SKM-1 treated with dmso at 0.1 percent for 144 hours (cell line): ENCODE results near the gene FAM118B.

Experiments used
- DNase-seq: peaks from one replicate; lab custom pipeline; 2025; ENCODE audit not compliant: unreplicated experiment; lab: John Stamatoyannopoulos, UW

The FAM118B gene

DNA sequence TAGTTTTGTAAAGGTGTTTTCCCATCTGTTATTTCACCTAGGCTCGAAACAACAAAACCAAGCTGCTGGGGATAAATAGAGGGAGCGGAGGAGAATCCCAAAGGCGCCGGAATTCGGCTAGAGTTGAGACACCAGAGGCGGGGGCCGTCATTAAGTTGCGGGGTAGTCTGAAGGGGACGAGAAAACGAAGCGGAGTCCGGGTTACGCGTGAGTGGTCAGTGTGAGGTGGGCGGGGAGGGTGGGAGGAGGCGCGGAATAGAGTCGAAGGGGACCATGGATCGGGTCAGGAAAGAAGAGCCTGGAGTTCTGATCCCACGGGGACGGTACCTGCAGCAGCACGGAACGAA is 56.8 kb downstream of the FAM118B start:
- DNase-seq = no peak

DNA sequence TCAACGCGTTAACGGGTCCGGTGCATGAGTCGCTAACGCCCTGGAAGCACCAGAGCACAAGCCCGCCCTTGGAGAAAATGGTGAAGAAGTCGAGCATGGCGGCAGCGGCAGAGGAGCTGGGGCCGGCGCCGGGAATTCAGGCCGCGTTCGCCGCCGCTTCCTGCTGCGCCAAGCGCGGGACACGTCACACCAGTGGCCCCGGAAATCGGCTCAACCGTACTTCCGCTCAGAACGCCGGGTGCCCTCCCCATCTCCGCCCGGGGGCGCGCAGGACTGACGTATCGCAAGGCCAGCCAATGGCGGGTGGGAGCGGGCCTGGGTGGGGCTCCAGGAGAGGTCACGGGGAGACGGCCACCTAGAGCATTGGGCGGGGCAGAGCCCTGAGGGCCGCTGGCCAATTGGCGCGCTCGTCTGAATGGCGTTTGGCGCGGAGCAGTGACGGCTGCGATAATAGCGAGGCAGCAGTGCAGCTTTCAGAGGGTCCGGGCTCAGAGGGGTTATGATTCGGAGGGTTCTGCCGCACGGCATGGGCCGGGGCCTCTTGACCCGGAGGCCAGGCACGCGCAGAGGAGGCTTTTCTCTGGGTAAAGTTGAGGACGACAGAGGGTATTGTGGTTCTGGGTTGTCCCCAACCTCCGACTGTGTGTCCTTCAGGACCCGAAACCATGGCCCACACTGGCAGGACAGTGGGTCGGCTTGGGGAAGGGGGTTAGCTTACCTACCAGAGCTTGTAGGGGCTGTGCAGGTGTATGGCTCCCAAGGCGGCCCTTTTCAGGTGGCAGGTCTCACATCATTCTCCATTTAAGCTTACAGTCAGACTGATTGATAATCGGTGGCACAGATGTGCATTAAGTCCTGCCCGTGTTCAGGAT is 57.4 kb downstream of the FAM118B start, which contains the start of the genes FOXRED1 and SRPRA:
Gene FOXRED1 (plus strand): TSS at position 447 of the 872 bp plus-strand sequence. CDS start 53 bp downstream, at position 500.
Gene SRPRA (minus strand): TSS at position 188 of the 872 bp plus-strand sequence. CDS start 91 bp downstream, at position 97.
- peak; percentile 96 for DNase-seq

DNA sequence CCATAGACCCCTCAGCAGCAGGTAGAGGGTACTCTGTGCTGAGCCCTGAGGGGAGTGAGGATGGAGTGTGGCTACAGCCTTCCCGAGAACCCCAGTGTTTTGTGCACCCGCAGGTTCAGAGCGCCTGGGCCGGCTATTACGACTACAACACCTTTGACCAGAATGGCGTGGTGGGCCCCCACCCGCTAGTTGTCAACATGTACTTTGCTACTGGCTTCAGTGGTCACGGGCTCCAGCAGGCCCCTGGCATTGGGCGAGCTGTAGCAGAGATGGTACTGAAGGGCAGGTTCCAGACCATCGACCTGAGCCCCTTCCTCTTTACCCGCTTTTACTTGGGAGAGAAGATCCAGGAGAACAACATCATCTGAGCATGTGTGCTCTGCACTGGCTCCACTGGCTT is 65.7 kb downstream of the FAM118B start:
- DNase-seq = no peak

DNA sequence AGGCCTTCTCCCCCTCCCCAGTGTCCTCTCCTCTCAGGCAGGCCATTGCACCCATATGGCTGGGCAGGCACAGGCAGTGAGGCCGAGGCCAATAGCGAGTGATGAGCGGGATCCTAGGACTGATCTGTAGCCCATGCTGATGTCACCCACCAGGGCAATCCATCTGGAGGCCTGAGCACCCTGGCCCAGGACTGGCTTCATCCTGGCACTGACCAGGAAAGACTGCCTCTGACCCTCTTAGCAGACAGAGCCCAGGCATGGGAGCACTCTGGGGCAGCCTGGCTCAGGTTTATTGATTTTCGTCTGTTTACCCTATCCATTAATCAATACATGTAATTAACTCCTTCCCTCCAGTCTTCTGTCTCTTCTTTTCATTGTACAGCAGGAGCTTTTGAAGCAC is 66.2 kb downstream of the FAM118B start:
- DNase-seq = no peak

DNA sequence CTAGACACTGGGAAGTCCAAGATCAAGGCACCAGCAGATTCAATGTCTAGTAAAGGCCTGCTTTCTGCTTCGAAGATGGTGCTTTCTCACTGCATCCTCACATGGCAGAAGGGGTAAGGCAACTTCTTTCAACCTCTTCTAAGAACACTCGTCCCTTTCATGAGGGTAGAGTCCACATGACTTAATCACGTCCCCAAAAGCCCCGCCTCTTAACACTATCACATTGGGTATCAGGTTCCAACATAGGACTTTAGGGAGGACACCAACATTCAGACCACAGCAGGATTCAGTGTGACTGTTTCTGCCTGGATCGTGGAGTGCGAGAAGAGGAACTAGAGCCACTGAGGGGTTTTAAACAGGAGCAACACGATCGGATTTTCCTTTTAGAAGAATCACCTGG is 67.6 kb downstream of the FAM118B start:
- no peak for DNase-seq

DNA sequence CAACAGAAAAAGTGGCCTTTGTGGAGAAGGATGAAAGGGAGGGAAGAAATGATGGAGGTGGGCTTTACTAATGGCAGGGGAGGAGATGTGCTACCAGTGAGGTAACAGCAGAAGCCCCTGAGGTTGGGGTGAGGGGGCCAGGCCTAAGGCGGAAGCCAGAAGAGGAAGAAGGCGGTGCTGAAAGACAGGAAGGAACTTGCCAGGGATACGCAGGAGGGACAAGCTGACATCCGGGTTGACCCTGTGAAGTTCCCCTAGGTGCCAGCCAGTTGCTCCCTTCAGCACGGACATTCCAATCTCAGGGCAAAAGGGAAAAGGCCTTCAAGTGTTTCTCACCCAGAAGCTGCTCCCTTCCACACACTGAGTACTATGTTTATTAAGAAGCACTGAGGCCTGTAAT is 69.0 kb downstream of the FAM118B start:
- DNase-seq = peak; percentile 31

DNA sequence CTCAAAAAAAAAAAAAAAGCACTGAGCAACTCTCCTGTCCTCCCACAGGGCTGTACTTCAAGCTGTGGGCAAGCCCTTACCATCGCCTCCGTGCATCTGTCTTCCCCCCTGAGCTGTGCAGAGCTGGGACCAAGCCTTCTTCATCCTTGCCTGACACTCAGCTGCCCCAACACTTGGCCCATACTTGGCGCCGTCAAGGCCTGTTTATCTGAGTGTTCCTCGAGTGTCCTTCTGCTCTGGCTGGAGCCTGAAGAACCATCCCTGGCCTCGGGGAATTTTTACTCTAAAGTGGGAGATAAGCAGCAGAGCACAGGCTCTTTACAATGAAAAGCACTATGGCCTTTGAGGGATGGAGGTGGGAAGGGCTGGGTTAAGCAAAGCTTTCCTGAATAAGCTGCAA is 69.7 kb downstream of the FAM118B start:
- DNase-seq = no peak

DNA sequence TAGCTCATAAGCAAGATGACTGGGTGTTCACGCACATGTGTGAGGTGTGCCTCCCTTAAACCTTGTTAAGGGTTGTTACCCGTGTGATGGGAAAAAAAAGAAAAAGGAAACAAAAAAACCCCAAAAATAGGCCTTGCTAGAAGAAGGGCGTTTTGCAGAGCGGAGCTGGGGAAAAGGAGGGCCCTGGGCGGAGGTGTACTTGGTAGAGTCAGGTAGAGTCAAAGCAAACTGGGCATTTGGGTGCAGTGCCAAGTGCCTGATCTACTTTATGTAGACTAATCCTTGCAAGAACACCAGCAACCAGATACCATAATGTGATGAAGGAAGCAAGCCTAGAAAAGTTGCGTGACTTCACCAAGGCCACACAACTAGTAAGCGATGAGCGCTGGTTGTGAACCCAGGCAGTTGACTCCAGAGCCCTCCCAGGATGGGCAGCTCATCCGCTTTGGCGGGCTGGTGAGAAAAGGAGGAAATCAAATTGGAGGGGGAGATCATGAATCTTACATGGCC is 70.1 kb downstream of the FAM118B start:
- DNase-seq = peak; percentile 19

DNA sequence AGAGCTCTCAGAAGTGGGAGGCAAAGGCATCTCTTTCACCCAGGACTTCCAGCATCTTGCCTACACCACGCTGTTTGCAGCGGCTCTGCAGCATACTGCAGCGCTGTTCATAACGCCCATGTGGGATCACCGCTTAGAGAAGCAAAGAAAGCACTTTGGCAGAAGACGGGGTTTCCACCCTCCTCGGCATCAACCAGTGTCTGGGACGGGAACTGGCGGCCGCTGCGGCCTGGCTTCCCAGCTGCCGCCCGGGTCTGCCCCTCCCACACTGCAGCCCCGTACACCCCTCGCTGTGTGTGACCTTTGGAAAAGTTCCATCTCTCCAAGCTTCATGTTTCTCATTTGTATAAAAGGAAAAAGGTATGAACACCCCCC is 70.8 kb downstream of the FAM118B start:
- no peak for DNase-seq

DNA sequence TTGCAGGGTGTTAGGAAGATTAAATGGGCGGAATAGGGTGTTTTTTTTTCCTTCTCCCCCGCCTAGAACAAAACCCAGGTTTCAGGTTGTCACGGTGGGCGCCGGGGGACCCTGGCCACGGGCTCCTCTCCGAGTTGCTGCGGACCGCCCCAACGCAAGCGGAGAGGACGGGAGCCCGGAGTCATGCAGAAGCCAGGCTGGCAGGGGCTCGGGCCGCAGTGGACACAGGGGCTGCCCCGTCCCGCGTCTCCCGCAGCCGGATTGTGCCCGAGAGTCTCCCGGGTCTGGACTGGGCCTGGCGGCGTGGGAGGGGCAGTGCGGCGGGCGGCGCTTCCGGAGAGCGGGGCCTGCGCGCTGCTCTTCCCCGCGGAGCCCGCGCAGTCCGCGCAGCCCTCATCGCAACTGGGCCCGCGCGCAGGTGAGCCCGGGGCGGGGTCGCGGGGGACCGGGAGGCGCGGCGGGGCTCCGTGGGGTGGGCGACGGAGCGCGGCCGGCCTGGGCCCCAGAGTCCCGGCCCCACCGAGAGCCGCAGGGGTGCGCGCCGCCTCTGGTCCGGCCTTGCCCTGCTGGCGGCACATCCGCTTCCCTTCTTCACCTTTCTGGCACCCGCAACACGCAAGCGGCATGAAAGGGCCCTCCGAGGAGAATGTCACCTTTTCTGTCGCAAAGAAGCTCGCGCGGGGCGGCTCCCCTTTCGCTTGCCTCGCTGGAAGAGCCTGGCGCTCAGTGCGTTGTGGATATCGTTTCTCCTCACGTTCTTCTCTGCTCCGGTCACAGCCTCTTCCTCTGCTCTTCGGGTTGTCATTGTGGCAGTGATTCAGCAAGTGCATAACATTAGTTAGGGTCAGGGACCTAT is 71.4 kb downstream of the FAM118B start, which contains the start of gene TIRAP:
Gene TIRAP (plus strand): TSS at position 358 of the 856 bp plus-strand sequence. CDS start 7,802 bp downstream, outside the sequence.
- peak; percentile 34 for DNase-seq

DNA sequence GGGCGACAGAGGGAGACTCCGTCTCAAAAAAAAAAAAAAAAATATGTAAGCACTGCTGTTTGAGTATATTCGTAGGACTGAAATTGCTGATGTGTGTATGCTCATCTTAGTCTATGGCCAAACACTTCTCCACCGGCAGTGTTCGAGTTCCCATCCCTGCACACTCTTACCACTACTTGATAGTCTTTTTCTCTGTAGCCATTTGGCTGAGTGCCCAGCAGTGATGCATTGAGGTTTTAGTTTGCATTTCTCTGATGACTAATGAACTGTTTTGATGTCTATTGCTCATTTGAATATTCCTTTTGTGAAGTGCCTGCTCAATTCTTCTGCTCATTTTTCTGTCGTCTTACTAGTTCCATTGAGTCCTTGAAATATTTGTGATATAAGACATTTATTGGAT is 73.2 kb downstream of the FAM118B start:
- DNase-seq = no peak

DNA sequence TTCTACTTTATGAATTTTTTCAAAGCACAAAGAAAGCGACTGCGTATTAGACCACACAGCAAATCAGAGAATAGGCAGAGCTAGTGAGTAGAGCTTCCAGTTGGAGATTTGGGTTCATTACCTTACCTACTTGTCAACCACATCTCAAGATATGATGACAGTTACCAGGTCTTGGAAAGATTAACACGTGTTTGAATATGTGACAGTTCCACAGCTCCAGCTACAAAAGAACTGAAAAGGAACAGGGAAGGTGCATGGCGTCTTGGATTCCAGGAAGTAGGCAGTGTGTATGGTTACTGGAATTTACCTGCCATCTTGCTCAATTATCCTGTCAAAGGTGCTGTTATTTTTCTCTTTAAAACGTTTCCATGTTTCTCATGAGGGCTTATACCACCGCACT is 76.7 kb downstream of the FAM118B start:
- no peak for DNase-seq

DNA sequence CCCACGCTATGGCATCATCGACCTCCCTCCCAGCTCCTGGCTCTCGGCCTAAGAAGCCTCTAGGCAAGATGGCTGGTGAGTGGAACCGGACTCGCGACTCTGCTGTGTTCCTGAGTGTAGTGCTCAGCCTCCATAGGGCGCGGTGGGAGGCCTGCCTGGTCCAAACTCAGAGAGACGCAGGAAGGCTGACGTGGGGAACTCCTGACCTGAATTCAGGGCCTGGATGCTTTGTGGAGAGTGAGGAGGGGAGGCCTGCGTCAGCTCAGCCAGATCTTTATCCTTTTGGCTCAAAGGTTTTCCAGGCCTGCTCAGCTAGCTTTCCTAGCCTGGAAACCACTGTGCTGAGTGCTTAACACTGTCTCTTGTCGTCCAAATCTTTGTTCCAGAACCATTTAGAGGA is 79.3 kb downstream of the FAM118B start:
- DNase-seq = no peak

DNA sequence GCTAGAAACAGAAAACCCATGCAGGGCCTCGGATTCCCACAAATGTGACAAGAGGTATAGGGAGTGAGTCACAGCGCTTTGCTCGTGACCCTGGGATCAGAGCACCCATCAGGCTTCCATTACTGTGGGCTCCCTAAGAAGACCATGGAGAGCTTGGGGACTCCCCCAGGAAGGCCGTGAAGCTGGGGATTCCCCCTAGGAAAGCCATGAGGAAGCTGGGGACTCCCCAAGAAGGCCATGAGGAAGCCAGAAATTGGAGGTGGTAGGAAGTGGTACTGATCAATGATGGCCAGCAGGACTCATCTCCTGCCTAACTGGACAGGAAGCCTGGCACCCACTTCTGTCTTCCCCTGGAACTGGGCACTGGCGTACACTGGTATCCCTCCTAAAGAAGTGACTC is 82.1 kb downstream of the FAM118B start:
- DNase-seq = no peak

DNA sequence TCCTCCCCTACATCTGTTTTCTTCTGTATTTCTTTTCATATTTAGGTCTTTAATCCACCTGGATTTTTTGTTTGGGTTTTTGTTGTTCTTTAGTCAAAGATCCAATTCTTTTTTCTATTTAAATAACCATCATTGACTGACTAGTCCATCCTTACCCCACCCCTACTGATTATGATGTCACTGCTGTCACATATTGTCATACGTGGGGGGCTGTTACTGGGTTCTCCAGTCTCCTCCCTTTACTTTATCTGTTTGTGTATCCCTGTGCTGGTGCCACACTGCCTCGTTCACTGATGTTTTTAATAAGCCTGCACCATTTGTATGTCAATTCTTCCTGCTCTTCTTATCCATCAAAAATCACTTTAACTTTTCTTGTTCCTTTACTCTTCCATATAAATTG is 85.4 kb downstream of the FAM118B start:
- DNase-seq = no peak

DNA sequence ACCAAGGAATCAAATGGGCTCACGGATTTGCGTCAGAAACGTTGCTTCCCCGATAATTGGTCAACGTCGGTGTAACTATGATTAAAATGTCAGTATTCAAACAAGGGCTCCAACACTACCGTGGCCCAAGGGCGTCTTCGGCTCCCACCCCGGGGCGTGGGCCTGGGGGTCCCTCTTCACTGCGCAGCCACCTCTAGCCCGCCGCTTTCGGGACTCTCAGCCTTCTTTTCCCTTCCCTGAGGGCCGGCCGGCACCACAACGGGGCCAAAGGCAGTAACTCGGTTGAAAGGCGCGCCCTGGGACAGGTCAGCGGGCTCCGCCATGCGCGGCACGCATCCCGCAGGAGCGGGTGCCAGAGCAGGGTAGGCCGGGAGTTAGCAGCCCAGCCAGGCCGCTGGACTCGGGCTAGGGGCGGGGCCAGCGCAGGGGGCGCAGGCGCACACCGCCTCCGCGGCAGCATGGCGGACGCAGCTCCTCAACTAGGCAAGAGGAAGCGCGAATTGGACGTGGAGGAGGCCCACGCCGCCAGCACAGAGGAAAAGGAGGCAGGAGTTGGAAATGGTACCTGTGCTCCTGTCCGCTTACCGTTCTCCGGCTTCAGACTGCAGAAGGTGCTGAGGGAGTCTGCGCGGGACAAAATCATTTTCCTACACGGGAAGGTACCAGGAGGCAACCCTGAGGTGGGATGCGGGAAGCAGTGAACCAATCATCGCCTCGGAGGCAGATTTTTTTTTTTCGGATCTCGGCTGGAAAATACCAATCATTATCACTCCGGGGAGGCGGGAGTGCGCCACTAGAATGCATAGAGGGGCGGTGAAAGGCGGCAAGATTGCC is 92.3 kb downstream of the FAM118B start, which contains the start of gene DCPS:
Gene DCPS (plus strand): TSS at position 438 of the 834 bp plus-strand sequence. CDS start 21 bp downstream, at position 459.
- peak; percentile 70 for DNase-seq

DNA sequence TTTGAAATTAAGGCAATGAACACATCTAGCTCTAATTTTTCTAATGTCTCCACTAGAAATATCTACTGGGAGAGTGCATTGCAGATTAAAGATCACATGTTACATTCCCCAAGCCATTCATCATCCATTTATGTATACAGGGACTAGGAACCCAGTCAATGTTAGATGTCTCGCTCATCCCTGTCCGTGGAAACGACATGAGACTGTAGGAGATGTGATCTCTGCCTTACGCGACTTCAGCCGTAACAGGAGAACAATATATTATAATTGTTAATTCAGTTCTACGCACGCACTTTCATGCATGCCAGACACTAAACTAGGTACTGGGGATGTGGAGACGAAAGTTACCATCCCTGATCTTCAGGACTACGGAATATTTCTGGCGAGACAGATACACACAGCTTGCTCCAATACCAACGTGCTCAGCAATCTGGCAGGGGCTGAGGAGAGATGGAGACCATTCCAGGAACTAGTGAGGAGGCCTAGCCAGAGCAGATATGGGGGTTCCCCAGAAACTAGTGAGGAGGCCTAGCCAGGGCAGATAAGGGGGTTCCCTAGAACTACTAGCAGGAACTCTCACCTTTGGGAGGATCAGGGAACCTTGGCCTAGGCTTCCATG is 93.0 kb downstream of the FAM118B start:
- DNase-seq = no peak

DNA sequence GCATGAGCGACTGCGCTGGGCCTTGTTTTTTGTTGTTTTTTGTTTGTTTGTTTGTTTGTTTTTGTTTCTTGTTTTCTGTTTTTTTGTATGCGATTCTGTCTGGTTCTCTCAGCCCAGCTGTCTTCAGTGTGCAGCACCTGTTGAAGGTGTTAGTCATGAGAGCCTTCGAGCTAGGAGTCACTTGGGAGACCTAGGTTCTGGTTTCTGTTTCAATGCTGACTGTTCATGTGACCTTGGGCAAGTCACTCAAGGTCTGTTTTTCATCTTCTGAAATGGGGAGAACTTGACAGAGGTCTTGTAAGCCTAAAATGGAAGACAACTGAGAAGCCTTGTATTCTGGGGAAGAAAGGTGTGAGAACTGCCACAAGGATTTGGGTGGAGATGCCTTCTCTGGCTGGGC is 94.1 kb downstream of the FAM118B start:
- DNase-seq = no peak

DNA sequence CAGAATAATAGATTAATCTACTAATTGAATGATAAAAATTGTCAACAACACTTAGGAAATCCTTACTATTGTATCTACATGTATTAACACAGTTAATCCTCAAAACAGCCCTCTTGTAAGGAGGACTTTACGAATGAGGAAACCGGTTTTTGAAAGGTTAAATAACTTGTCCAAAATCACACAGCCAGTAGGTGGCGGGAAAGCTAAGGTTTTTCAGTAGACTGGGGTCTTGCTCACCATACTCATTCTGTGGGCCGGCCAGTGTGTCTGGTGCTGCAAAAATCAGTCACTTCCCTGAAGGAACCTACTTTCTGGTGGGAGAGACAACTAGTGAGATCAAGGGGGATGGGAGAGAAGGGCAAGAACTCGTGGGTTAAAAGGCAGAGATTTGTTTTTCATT is 96.1 kb downstream of the FAM118B start:
- DNase-seq = peak; percentile 18

DNA sequence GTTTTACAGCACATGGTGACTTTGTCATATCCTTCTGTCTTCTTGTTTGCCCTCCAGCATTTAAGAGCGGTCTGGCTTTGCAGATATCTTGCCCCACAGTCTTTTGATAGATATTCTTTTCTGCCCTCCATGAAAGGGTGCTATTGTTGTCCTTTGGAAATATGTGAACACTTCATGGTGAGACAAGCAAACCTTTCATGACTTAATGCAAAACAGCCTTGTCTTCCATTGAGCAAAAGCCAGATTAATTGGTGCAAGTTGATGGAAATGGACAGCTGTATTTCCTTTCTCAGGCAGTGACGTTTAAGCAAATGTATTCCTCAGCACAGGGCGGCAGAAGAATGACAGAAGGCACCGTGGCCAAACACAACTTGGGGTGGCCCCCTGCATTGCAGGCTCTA is 96.7 kb downstream of the FAM118B start:
- no peak for DNase-seq
